ENCODE measurements around the gene OTX2.

GRCh38 chr14:56855891-56856461 is 45.7 kb upstream of the OTX2 start:
- TF ChIP-seq POLR2A (IDR thresholded peaks at IDR 0.05; ENCODE audit: borderline replicate concordance, extremely low read depth, insufficient read depth, insufficient read length) = no peak
- no peak for TF ChIP-seq CTCF (IDR thresholded peaks at IDR 0.05 in 2 of 3, conservative IDR thresholded peaks at IDR 0.05 in 1 of 3; ENCODE audit: borderline replicate concordance in 1 of 3, insufficient read depth in 1 of 3, low read depth in 2 of 3, low read length in 2 of 3)
- TF ChIP-seq JUND (IDR thresholded peaks at IDR 0.05) = no peak
- no peak for TF ChIP-seq EZH2 (IDR thresholded peaks at IDR 0.05)
- no peak for TF ChIP-seq ZFX (IDR thresholded peaks at IDR 0.05)
- no peak for TF ChIP-seq RAD21 (IDR thresholded peaks at IDR 0.05; ENCODE audit: low read depth)
- TF ChIP-seq SRF (IDR thresholded peaks at IDR 0.05; ENCODE audit: low read depth) = no peak
- TF ChIP-seq ATF3 (IDR thresholded peaks at IDR 0.05) = no peak
